Breast epithelium (tissue), 4 donors: Measurements from ENCODE around the gene PLEKHA6. TPM values are rescaled to one million over a fixed set of nuclear protein-coding genes. Genes with fewer than 3 reads are reported as not detected.

Experiments used
- DNase-seq, 2 donors: peaks; one replicate each; pipeline ENCODE4 v3.0.0-alpha.2; 2019; ENCODE audit warnings: low spot score in 2 of 2
- H3K27ac ChIP-seq, 2 donors: fragments of 200-600 bp; sonication (generic) in 1 of 2; one replicate each; pipeline ENCODE4 v1.5.1; 2016 to 2019; ENCODE audit warnings: mild to moderate bottlenecking in 1 of 2
- H3K27me3 ChIP-seq, 2 donors: fragments of 200-600 bp; sonication (generic) in 1 of 2; one replicate each; pipeline versions ENCODE4 v1.5.1 to v1.6.0; 2017 to 2019; ENCODE audit warnings: control low read depth in 1 of 2, mild to moderate bottlenecking in 1 of 2
- H3K36me3 ChIP-seq: fragments of 200-600 bp; one replicate; pipeline ENCODE4 v1.5.1; 2019
- H3K4me1 ChIP-seq, 2 donors: fragments of 200-600 bp; sonication (generic); one replicate each; pipeline ENCODE4 v1.5.1; 2016 to 2019; ENCODE audit warnings: control low read depth in 1 of 2
- H3K4me3 ChIP-seq, 3 donors: fragments of 200-600 bp; sonication (generic); 1 replicate in 2 of 3; 2 replicates in 1 of 3; pipeline ENCODE4 v1.5.1; 2016 to 2019; ENCODE audit warnings: mild to moderate bottlenecking in 3 of 3, moderate library complexity in 2 of 3
- H3K9me3 ChIP-seq, 2 donors: fragments of 200-600 bp; sonication (generic) in 1 of 2; one replicate each; pipeline ENCODE4 v1.5.1; 2016 to 2019; ENCODE audit warnings: control low read depth in 1 of 2
- CTCF ChIP-seq, 3 donors: fragments of 450-650 bp; IDR thresholded peaks; one replicate each; pipeline ENCODE4 v1.5.1; 2016 to 2017; ENCODE audit warnings: antibody characterized with exemption in 3 of 3, mild to moderate bottlenecking in 3 of 3, moderate library complexity in 3 of 3
- POLR2A ChIP-seq: fragments of 450-650 bp; IDR thresholded peaks from one replicate; pipeline ENCODE4 v1.6.1; 2016; ENCODE audit warnings: antibody characterized with exemption, mild to moderate bottlenecking, moderate library complexity
- POLR2AphosphoS5 ChIP-seq, 3 donors: sonication (generic); formaldehyde crosslinking; IDR thresholded peaks; one replicate each; pipeline ENCODE4 v1.6.1; 2017; ENCODE audit warnings: antibody characterized with exemption in 3 of 3
- intact Hi-C: fragments of 100-400 bp; cut with DNase I; formaldehyde crosslinking; loops from one replicate; pipeline ENCODE4 v1.15.1; 2023; ENCODE audit warnings: low total_unique reads
- total RNA-seq, 3 donors: library from RNA; depleted of rRNA; stranded (reverse); fragments of >200 nt; gene quantifications; one replicate each; pipeline ENCODE4 v1.1.0, GENCODE V29; 2016

Gene PLEKHA6
- total RNA-seq, 3 donors from 2014 or later, result 1.4 to 34.0 (median 17.7) TPM

GRCh38 chr1:204174958-204175357 is 184.8 kb downstream of the PLEKHA6 start:
- H3K4me3 ChIP-seq, result no peak overlapping the region
- no peaks in the 10 kb centered on the region for H3K4me1 ChIP-seq
- no peak for DNase-seq
- no peak for TF ChIP-seq POLR2AphosphoS5 (IDR thresholded peaks at IDR 0.05)
- TF ChIP-seq CTCF (IDR thresholded peaks at IDR 0.05), result no peak
- no peak for TF ChIP-seq POLR2A
- H3K36me3 ChIP-seq, result no peaks in the 10 kb centered on the region
- intact Hi-C loops, result no loop called here
- H3K27me3 ChIP-seq, result no peaks in the 10 kb centered on the region
- H3K27ac ChIP-seq, result no peak overlapping the region
- peaks cover 3 to 8% of the 10 kb centered on the region in 2 donors for H3K9me3 ChIP-seq

GRCh38 chr1:204172404-204173029 is 187.2 kb downstream of the PLEKHA6 start:
- intact Hi-C loops, result no loop called here
- H3K4me3 ChIP-seq, result no peak overlapping the region
- H3K36me3 ChIP-seq, result no peaks in the 10 kb centered on the region
- no peak overlapping the region for H3K27ac ChIP-seq
- H3K27me3 ChIP-seq, result no peaks in the 10 kb centered on the region
- peaks cover 14 to 19% of the 10 kb centered on the region in 2 donors for H3K9me3 ChIP-seq
- no peaks in the 10 kb centered on the region for H3K4me1 ChIP-seq
- no peak for DNase-seq
- TF ChIP-seq POLR2A (no peak), CTCF (IDR thresholded peaks at IDR 0.05) (no peak), POLR2AphosphoS5 (IDR thresholded peaks at IDR 0.05) (no peak)

- DNase-seq, result no peak
- Histone ChIP-seq H3K9me3 (peaks cover 14 to 19% of the 10 kb centered on the region in 2 donors), H3K36me3 (no peaks in the 10 kb centered on the region), H3K27me3 (no peaks in the 10 kb centered on the region), H3K27ac (no peak overlapping the region), H3K4me3 (no peak overlapping the region), H3K4me1 (no peaks in the 10 kb centered on the region)
- intact Hi-C loops, result no loop called here
- TF ChIP-seq POLR2AphosphoS5 (IDR thresholded peaks at IDR 0.05) (peak in 1 of 3 donors; percentile 34), CTCF (IDR thresholded peaks at IDR 0.05) (no peak), POLR2A (no peak)
Observed at GRCh38 chr1:204171751-204172178, 188.0 kb downstream of the PLEKHA6 start.

- Histone ChIP-seq H3K4me1 (no peaks in the 10 kb centered on the region), H3K27ac (no peak overlapping the region), H3K36me3 (no peaks in the 10 kb centered on the region), H3K9me3 (peaks cover 14 to 19% of the 10 kb centered on the region in 2 donors), H3K4me3 (no peak overlapping the region), H3K27me3 (no peaks in the 10 kb centered on the region)
- no peak for DNase-seq
- no peak for TF ChIP-seq POLR2A
- no peak for TF ChIP-seq POLR2AphosphoS5 (IDR thresholded peaks at IDR 0.05)
- TF ChIP-seq CTCF (IDR thresholded peaks at IDR 0.05), result no peak
- intact Hi-C loops, result no loop called here
Observed at GRCh38 chr1:204170494-204171155, 189.1 kb downstream of the PLEKHA6 start.

- intact Hi-C loops, result loop anchor here (10.0 kb wide), 1 partner anchor 195 kb away; no protein-coding TSS in a partner anchor
- no peak overlapping the region for H3K4me3 ChIP-seq
- H3K36me3 ChIP-seq, result no peaks in the 10 kb centered on the region
- TF ChIP-seq POLR2A (no peak), POLR2AphosphoS5 (IDR thresholded peaks at IDR 0.05) (no peak), CTCF (IDR thresholded peaks at IDR 0.05) (no peak)
- H3K9me3 ChIP-seq, result peaks cover 14 to 19% of the 10 kb centered on the region in 2 donors
- H3K27me3 ChIP-seq, result no peaks in the 10 kb centered on the region
- H3K27ac ChIP-seq, result no peak overlapping the region
- no peaks in the 10 kb centered on the region for H3K4me1 ChIP-seq
- DNase-seq, result no peak
Observed at GRCh38 chr1:204169858-204170257, 189.9 kb downstream of the PLEKHA6 start.
